Lung (tissue), 12 donors: ENCODE results near the gene BPIFB2. TPM values are rescaled to one million over a fixed set of nuclear protein-coding genes. Genes with fewer than 3 reads are reported as not detected.

Experiments used
- ATAC-seq: fragments of 200-7000 bp; cut with Tn5 transposase; one replicate; pipeline ENCODE4 v1.9.1; 2020; ENCODE audit warnings: moderate number of reproducible peaks; ENCODE audit not compliant: insufficient read depth, low FRiP score
- DNase-seq, 3 donors: peaks; one replicate each; pipeline ENCODE4 v3.0.0-alpha.2; 2013 to 2017
- H3K27ac ChIP-seq, 2 donors: one replicate each; pipeline ENCODE4 v1.5.1; 2013; ENCODE audit warnings: mild to moderate bottlenecking in 2 of 2, moderate library complexity in 2 of 2, control low read depth in 1 of 2, inconsistent platforms in 1 of 2, low read depth in 1 of 2, low read length in 1 of 2
- H3K27me3 ChIP-seq, 3 donors: one replicate each; pipeline ENCODE4 v1.5.1; 2013; ENCODE audit warnings: low read length in 2 of 3; ENCODE audit not compliant: control insufficient read depth in 3 of 3, insufficient read depth in 3 of 3
- H3K36me3 ChIP-seq, 4 donors: one replicate each; pipeline ENCODE4 v1.5.1; 2013; ENCODE audit warnings: low read length in 4 of 4, mild to moderate bottlenecking in 1 of 4, moderate library complexity in 1 of 4; ENCODE audit not compliant: control insufficient read depth in 4 of 4, insufficient read depth in 4 of 4
- H3K4me1 ChIP-seq, 5 donors: one replicate each; pipeline ENCODE4 v1.5.1; 2013; ENCODE audit warnings: low read length in 5 of 5, mild to moderate bottlenecking in 2 of 5, moderate library complexity in 1 of 5; ENCODE audit not compliant: control insufficient read depth in 5 of 5, insufficient read depth in 5 of 5
- H3K4me3 ChIP-seq: one replicate; pipeline ENCODE4 v1.5.1; 2013; ENCODE audit warnings: mild to moderate bottlenecking, control low read depth, moderate library complexity
- H3K9ac ChIP-seq, 2 donors: one replicate each; pipeline ENCODE4 v1.5.1; 2013; ENCODE audit warnings: low read length in 2 of 2, control low read depth in 1 of 2; ENCODE audit not compliant: insufficient read depth in 1 of 2
- H3K9me3 ChIP-seq, 4 donors: one replicate each; pipeline ENCODE4 v1.5.1; 2013; ENCODE audit warnings: low read length in 3 of 4, mild to moderate bottlenecking in 1 of 4, moderate library complexity in 1 of 4; ENCODE audit not compliant: control insufficient read depth in 4 of 4, insufficient read depth in 3 of 4
- WGBS, 2 donors: extraction: QIAGEN DNeasy Blood & Tissue Kit; methylation state at CpG; one replicate each; pipeline ENCODE4 v1.1.7; 2013; 5-methylcytosine and 5-hydroxymethylcytosine counted together
- polyA plus RNA-seq, 2 donors: library from polyadenylated mRNA; stranded (reverse); fragments of 200-250 nt; gene quantifications; one replicate each; pipeline ENCODE4 v1.2.1, GENCODE V29; 2013
- total RNA-seq, 2 donors: library from RNA; depleted of rRNA in 1 of 2; stranded (reverse); fragments of >200 nt in 1 of 2; gene quantifications; one replicate each; pipeline ENCODE4 v1.2.1, GENCODE V29; 2014 to 2021
- TF ChIP-seq, protein P1 (sequence below): IDR thresholded peaks from 2 replicates; pipeline ENCODE4 v1.5.1; 2012; ENCODE audit warnings: mild to moderate bottlenecking; ENCODE audit errors: control extremely low read depth, extremely low read depth
- donor health status: control.
- donor health status: control.
- donor health status: Bipolar disorder and iron deficiency.
- donor health status: healthy.
- donor health status: DM: yes; HTN: yes; CAD: no.

Gene BPIFB2
- total and polyA plus RNA-seq, 4 donors = 0.41 to 3.0 (median 1.6) TPM

DNA sequence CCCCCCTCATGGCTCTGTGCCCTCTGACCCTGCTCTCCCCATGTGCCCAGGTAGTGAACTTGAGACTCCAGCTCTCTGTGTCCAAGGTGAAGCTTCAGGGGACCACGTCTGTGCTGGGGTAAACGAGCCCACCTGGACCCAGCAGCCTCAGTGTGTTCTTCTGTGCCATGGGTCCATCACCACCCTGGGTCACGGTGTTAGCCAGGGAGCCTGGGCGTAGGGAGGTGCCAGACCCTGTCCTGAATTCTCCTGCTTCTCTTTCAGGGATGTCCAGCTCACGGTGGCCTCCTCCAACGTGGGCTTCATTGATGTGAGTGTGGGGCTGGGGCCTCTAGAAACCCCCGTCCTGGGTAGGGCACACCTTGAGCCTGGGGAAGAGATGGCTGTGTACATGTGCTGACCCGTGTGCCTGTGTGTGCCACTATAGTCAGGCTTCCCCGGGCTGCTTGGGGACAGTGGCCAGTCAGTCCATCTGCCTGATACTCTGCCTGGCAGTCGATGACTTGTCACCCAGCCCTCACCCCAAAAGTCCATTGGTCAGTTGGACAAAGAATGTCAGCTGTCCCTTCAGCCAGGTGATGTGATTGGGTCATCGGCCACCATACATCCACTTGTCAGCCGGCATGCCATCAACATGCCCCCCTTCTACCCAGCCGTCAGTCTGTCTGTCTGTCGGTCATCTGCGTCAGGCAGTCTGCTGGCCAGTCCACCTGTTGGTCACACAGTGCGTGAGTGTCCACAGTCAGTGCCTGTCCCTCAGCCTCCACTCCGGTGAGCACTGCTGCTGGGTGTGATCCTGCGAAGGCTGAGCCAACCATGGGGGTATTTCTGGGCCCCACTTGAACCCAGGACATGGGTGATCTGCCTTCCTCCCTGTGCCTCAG is 13.0 kb downstream of the BPIFB2 start:
- peaks cover 0 to 24% (median 3%) of the 10 kb centered on the region in 3 donors for H3K27me3 ChIP-seq
- H3K9me3 ChIP-seq = no peaks in the 10 kb centered on the region
- ATAC-seq (no peak), DNase-seq (no peak)
- TF ChIP-seq, protein P1, sequence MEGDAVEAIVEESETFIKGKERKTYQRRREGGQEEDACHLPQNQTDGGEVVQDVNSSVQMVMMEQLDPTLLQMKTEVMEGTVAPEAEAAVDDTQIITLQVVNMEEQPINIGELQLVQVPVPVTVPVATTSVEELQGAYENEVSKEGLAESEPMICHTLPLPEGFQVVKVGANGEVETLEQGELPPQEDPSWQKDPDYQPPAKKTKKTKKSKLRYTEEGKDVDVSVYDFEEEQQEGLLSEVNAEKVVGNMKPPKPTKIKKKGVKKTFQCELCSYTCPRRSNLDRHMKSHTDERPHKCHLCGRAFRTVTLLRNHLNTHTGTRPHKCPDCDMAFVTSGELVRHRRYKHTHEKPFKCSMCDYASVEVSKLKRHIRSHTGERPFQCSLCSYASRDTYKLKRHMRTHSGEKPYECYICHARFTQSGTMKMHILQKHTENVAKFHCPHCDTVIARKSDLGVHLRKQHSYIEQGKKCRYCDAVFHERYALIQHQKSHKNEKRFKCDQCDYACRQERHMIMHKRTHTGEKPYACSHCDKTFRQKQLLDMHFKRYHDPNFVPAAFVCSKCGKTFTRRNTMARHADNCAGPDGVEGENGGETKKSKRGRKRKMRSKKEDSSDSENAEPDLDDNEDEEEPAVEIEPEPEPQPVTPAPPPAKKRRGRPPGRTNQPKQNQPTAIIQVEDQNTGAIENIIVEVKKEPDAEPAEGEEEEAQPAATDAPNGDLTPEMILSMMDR = no peak
- H3K4me3 ChIP-seq = no peak overlapping the region
- no peaks in the 10 kb centered on the region for H3K36me3 ChIP-seq
- H3K9ac ChIP-seq = no peak overlapping the region
- no peaks in the 10 kb centered on the region for H3K4me1 ChIP-seq
- 85 to 92% methylated on average over 18 of the region's 18 CpGs for WGBS, 2 donors
- no peak overlapping the region for H3K27ac ChIP-seq

DNA sequence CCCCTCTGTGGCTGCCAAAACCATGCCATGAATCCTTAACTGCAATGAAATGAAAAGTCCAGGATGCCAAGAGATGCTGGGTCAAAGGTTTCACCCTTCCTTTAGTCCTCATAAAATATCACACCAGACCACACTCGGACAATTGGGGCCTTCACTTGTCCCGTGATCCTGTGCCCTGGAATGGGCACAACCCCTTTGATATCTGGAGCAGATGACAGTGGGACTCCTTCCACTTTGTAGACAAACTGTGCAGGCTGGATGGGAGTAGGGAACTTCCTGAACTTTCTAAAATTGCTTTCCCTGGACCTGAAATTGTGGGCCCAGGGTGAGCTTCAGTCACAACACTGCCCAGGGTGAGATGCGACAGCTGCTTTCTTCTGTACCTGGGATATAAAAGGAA is 14.4 kb downstream of the BPIFB2 start:
- ATAC-seq = no peak
- Histone ChIP-seq H3K27ac (no peak overlapping the region), H3K9ac (no peak overlapping the region), H3K4me1 (no peaks in the 10 kb centered on the region), H3K36me3 (no peaks in the 10 kb centered on the region), H3K27me3 (peaks cover 0 to 24% (median 3%) of the 10 kb centered on the region in 3 donors), H3K9me3 (no peaks in the 10 kb centered on the region), H3K4me3 (no peak overlapping the region)
- no peak for DNase-seq
- TF ChIP-seq, protein P1 = no peak
- WGBS, 2 donors = 68 to 80% methylated on average over 3 of the region's 3 CpGs

DNA sequence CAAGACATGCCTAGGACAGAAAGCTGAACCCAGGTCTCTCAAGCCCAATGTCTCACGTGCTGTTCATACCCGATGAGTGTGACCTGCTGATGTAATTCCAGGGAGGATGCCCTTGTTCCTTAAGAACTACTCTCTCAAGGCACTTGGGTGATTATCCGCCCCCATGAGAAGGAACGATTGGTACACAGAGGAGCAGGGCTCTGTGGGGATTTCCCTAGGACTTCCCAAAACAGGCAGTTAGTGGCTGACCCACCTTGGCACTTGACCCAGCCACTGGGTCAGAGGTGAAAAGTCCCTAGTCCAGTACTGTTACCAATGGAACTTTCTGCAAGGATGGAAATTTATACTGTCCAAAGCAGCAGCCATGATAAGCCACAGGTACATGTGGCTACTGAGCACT is 14.8 kb downstream of the BPIFB2 start:
- WGBS, 2 donors = 58 to 74% methylated on average over 4 of the region's 4 CpGs

More for the DNA sequence above, 14.8 kb downstream of the BPIFB2 start:
- Histone ChIP-seq H3K4me3 (no peak overlapping the region), H3K9ac (no peak overlapping the region), H3K27ac (no peak overlapping the region), H3K36me3 (no peaks in the 10 kb centered on the region), H3K27me3 (peaks cover 0 to 24% (median 3%) of the 10 kb centered on the region in 3 donors), H3K4me1 (no peaks in the 10 kb centered on the region), H3K9me3 (no peaks in the 10 kb centered on the region)
- TF ChIP-seq, protein P1 = no peak
- DNase-seq (no peak), ATAC-seq (no peak)
